Transverse colon (tissue), 4 donors: ENCODE results near the gene CAMSAP1. TPM values are rescaled to one million over a fixed set of nuclear protein-coding genes. Genes with fewer than 3 reads are reported as not detected.

Experiments
- DNase-seq: peaks from one replicate; pipeline ENCODE4 v3.0.0-alpha.2; 2019
- H3K27ac ChIP-seq, 4 donors: fragments of 200-600 bp; sonication (generic); 2 replicates each; pipeline ENCODE4 v1.5.1; 2016 to 2018; ENCODE audit warnings: inconsistent platforms in 4 of 4
- H3K27me3 ChIP-seq: fragments of 200-600 bp; sonication (generic); 2 replicates; pipeline ENCODE4 v1.5.1; 2017; ENCODE audit warnings: inconsistent platforms
- H3K36me3 ChIP-seq, 4 donors: fragments of 200-600 bp; sonication (generic); 2 replicates each; pipeline ENCODE4 v1.5.1; 2017 to 2019; ENCODE audit warnings: inconsistent platforms in 4 of 4
- H3K4me1 ChIP-seq, 4 donors: fragments of 200-600 bp; sonication (generic); 2 replicates each; pipeline ENCODE4 v1.5.1; 2017 to 2020; ENCODE audit warnings: inconsistent platforms in 4 of 4
- H3K4me3 ChIP-seq, 4 donors: fragments of 200-600 bp; sonication (generic); 1 replicate in 1 of 4; 2 replicates in 3 of 4; pipeline versions ENCODE4 v1.5.1 to v1.6.1; 2017 to 2019; ENCODE audit warnings: inconsistent platforms in 4 of 4
- H3K9me3 ChIP-seq, 2 donors: fragments of 200-600 bp; sonication (generic); 2 replicates each; pipeline ENCODE4 v1.5.1; 2017 to 2019; ENCODE audit warnings: inconsistent platforms in 2 of 2
- EP300 ChIP-seq: sonication (generic); formaldehyde crosslinking; IDR thresholded peaks from one replicate; pipeline ENCODE4 v1.6.1; 2017; ENCODE audit warnings: antibody characterized with exemption, low read depth
- POLR2A ChIP-seq: fragments of 450-650 bp; IDR thresholded peaks from one replicate; pipeline ENCODE4 v1.6.1; 2016; ENCODE audit warnings: antibody characterized with exemption, mild to moderate bottlenecking, moderate library complexity
- POLR2AphosphoS5 ChIP-seq, 3 donors: sonication (generic); formaldehyde crosslinking; IDR thresholded peaks; one replicate each; pipeline ENCODE4 v1.6.1; 2016; ENCODE audit warnings: antibody characterized with exemption in 3 of 3
- WGBS, 2 donors: methylation state at CpG; one replicate each; pipeline ENCODE4 v1.1.5; 2018; ENCODE audit warnings: low coverage in 1 of 2; 5-methylcytosine and 5-hydroxymethylcytosine counted together
- in situ Hi-C, 4 donors: fragments of 200-750 bp; cut with MboI; loops; one replicate each; pipeline versions ENCODE4 v1.15.0 to v1.15.1; 2017; ENCODE audit warnings: low sequenced_read_pairs in 3 of 4, low pct_ligation_motif_present in 1 of 4, low pct_unique_long_range_greater_than_20kb in 1 of 4
- intact Hi-C: fragments of 100-400 bp; cut with DNase I; formaldehyde crosslinking; loops from one replicate; pipeline ENCODE4 v1.15.1; 2023; ENCODE audit warnings: low total_unique reads
- total RNA-seq, 4 donors: library from RNA; depleted of rRNA; stranded (reverse); fragments of >200 nt; gene quantifications; one replicate each; pipeline ENCODE4 v1.1.0, GENCODE V29; 2016
- TF ChIP-seq, protein P1 (sequence below), 5 experiments: fragments of 200-600 bp in 3 of 5; fragments of 450-650 bp in 2 of 5; sonication (generic) in 3 of 5; IDR thresholded peaks; 1 replicate in 2 of 5; 2 replicates in 3 of 5; pipeline ENCODE4 v1.5.1; 2016 to 2017; ENCODE audit warnings: antibody characterized with exemption in 5 of 5, inconsistent platforms in 3 of 5, mild to moderate bottlenecking in 2 of 5, moderate library complexity in 1 of 5

The CAMSAP1 gene
- total RNA-seq, 4 donors from 2014 or later = 17.3 to 88.0 (median 23.8) TPM

DNA sequence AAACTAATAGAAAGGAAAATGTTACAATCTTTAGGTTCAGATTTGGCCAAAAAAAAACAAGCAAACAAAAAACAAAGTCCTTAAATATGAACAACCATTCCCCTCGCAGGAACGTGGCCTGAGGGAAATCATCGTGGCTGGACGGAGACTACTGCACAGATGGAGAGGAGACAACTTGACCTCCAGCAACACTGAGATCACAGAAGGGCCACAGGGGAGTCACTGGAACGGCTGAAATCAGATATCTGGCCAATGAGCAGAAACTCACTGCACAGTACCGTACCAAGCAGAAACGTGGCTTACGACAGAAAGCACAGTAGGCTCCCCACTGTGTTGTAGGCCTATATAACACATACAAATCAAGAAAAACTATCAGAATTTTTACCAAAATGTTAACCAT is 27.7 kb downstream of the CAMSAP1 start:
- WGBS, 2 donors = 85% methylated on average over 3 to 8 of the region's 8 CpGs
- no peak for DNase-seq
- Histone ChIP-seq H3K4me1 (peaks cover 0 to under 1% (median 0%) of the 10 kb centered on the region in 4 donors), H3K27ac (no peak overlapping the region), H3K36me3 (no peaks in the 10 kb centered on the region), H3K9me3 (no peaks in the 10 kb centered on the region), H3K27me3 (no peaks in the 10 kb centered on the region), H3K4me3 (no peak overlapping the region)
- TF ChIP-seq, protein P1, sequence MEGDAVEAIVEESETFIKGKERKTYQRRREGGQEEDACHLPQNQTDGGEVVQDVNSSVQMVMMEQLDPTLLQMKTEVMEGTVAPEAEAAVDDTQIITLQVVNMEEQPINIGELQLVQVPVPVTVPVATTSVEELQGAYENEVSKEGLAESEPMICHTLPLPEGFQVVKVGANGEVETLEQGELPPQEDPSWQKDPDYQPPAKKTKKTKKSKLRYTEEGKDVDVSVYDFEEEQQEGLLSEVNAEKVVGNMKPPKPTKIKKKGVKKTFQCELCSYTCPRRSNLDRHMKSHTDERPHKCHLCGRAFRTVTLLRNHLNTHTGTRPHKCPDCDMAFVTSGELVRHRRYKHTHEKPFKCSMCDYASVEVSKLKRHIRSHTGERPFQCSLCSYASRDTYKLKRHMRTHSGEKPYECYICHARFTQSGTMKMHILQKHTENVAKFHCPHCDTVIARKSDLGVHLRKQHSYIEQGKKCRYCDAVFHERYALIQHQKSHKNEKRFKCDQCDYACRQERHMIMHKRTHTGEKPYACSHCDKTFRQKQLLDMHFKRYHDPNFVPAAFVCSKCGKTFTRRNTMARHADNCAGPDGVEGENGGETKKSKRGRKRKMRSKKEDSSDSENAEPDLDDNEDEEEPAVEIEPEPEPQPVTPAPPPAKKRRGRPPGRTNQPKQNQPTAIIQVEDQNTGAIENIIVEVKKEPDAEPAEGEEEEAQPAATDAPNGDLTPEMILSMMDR (IDR thresholded peaks at IDR 0.05) = no peak
- no peak for TF ChIP-seq EP300
- TF ChIP-seq POLR2A = no peak
- no peak for TF ChIP-seq POLR2AphosphoS5 (IDR thresholded peaks at IDR 0.05)
- in situ Hi-C loops (no loop called here), intact Hi-C loops (no loop called here)

DNA sequence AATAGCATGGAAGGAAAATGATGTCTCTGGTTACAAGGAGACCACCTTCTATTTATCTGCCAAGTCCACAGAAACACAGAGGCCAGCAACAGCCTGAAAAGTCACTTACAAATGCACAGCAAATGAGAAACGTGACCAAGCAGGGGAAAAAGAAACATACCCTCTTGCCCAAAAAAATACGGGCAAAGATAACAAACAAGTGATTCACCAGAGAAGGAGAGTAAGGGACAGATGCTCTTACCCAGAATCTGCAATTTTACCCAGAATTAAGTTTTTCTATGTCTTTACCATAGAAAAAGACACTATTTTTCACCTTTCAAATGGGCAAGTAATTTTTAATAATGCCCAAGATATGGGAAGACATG is 28.1 kb downstream of the CAMSAP1 start:
- in situ Hi-C loops = no loop called here
- Histone ChIP-seq H3K27me3 (no peaks in the 10 kb centered on the region), H3K4me3 (no peak overlapping the region), H3K9me3 (no peaks in the 10 kb centered on the region), H3K36me3 (no peaks in the 10 kb centered on the region), H3K4me1 (no peaks in the 10 kb centered on the region), H3K27ac (no peak overlapping the region)
- WGBS, 2 donors = 80 to 82% methylated on average over 2 of the region's 2 CpGs
- TF ChIP-seq EP300 = no peak
- TF ChIP-seq, protein P1 (IDR thresholded peaks at IDR 0.05) = no peak
- no peak for DNase-seq
- intact Hi-C loops = no loop called here

DNA sequence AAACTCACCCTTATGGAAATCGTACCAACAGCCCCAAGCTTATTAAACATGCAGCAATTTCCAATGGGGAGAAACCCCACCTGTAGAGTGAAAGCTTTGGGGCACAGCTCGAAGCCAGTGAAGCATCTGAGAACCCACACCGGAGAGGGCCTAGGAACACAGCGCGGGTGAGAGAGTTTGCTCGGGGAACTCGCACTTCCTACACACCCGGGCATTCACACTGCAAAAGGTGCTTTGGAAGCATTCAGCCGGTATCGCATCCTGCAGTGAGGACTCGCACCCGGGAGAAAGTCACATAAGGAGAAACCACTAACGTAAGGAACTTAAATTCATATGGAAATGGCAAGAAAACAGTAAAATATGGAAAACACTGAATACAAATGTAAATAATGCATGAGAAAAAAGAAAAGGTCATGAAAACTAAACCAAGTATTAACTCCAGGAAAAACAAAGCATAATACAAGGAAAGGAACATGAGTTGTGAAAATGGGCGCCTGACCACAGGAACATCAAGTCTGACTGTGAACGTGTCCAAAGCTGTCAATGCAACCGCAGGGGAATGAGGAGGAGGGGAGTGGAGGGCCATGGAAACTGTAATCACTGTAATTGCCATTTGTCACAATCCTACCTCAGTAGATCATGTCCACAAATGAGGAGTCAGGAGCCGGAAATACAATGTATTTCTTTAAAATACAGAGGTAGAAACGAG is 28.7 kb downstream of the CAMSAP1 start:
- no peaks in the 10 kb centered on the region for H3K4me1 ChIP-seq
- in situ Hi-C loops = no loop called here
- 88 to 89% methylated on average over 7 to 18 of the region's 18 CpGs for WGBS, 2 donors
- intact Hi-C loops = no loop called here
- no peak for DNase-seq
- no peaks in the 10 kb centered on the region for H3K27me3 ChIP-seq
- no peak overlapping the region for H3K4me3 ChIP-seq
- no peaks in the 10 kb centered on the region for H3K36me3 ChIP-seq
- TF ChIP-seq, protein P1 (IDR thresholded peaks at IDR 0.05) = no peak
- TF ChIP-seq EP300 = no peak
- TF ChIP-seq POLR2AphosphoS5 (IDR thresholded peaks at IDR 0.05) = no peak
- no peak for TF ChIP-seq POLR2A
- no peaks in the 10 kb centered on the region for H3K9me3 ChIP-seq
- H3K27ac ChIP-seq = no peak overlapping the region

DNA sequence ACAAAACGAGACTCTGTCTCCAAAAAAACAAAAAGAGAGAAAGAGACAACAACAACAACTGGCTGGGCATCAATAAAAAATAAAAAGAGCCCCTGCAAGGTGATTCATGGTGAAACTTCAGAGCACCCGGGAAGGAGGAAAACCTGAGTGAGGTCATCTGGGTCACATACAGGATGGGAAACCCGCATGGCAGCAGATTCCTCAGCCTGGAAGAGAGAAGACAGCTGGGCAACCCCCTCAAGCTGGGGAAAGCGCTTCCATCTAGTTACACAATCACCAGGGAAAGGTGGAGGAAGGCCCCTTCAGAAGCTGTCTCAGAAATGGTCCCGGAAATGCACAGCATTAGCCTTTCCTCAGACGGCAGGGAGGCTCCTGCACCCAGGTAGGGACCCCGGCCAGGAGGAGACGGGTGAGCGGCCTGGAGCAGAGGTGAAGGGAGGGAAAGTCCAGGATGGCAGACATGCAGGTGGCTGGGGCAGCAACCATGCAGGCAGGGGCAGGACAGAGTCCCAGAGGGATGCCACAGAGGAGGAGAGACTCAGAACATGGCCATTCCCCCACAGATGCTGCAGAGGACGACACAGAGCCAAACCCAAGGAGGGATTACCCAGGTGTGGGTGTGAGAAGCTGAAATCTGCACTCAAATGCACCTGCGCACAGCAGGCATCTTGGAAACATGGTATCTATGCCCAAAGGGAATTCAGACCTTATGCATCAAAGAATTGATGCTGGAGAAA is 29.4 kb downstream of the CAMSAP1 start:
- WGBS, 2 donors = 80 to 86% methylated on average over 2 to 11 of the region's 11 CpGs
- intact Hi-C loops = no loop called here

More for the DNA sequence above, 29.4 kb downstream of the CAMSAP1 start:
- H3K4me3 ChIP-seq = no peak overlapping the region
- in situ Hi-C loops = no loop called here
- H3K27ac ChIP-seq = no peak overlapping the region
- H3K27me3 ChIP-seq = no peaks in the 10 kb centered on the region
- no peaks in the 10 kb centered on the region for H3K9me3 ChIP-seq
- H3K36me3 ChIP-seq = no peaks in the 10 kb centered on the region
- TF ChIP-seq EP300 (no peak), POLR2A (no peak), POLR2AphosphoS5 (IDR thresholded peaks at IDR 0.05) (no peak)
- TF ChIP-seq, protein P1 (IDR thresholded peaks at IDR 0.05) = no peak
- no peaks in the 10 kb centered on the region for H3K4me1 ChIP-seq
- DNase-seq = no peak
